CD4-positive, alpha-beta T cell treated with Interleukin-1 beta for 1 hour (primary cell): ENCODE data around the gene PDZD2.
A peak's percentile ranks its signal among the peaks of the same experiment; 100 is the strongest.
"Not testable (repeated sequence)": the region's sequence is repeated elsewhere in the genome, so short reads cannot be mapped to it uniquely, and the experiment has no call there.

ENCODE experiments used
- DNase-seq, 2 donors: peaks; one replicate each; pipeline ENCODE4 v3.0.0-alpha.2; 2020 to 2022

The PDZD2 gene

GRCh38 chr5:31638748-31639418, at the start of gene PDZD2:
PDZD2 (plus strand) TSS chr5:31639131.
- DNase-seq: peak; percentile 70

GRCh38 chr5:31593665-31594064, 45.3 kb upstream of the PDZD2 start:
- no peak for DNase-seq

- no peak for DNase-seq
These were observed 42.6 kb upstream of the PDZD2 start for GRCh38 chr5:31596354-31596753.

GRCh38 chr5:31598640-31599611, 40.0 kb upstream of the PDZD2 start:
- no peak for DNase-seq

GRCh38 chr5:31602305-31602704, 36.6 kb upstream of the PDZD2 start:
- DNase-seq: not testable (repeated sequence)

GRCh38 chr5:31604240-31604639, 34.7 kb upstream of the PDZD2 start:
- no peak for DNase-seq

GRCh38 chr5:31604644-31605043, 34.3 kb upstream of the PDZD2 start:
- no peak for DNase-seq

- DNase-seq: no peak
These were observed 33.0 kb upstream of the PDZD2 start for GRCh38 chr5:31605920-31606319.

- no peak for DNase-seq
These were observed 31.4 kb upstream of the PDZD2 start for GRCh38 chr5:31607546-31607945.

GRCh38 chr5:31611002-31611401, 27.9 kb upstream of the PDZD2 start:
- no peak for DNase-seq

- no peak for DNase-seq
These were observed 25.3 kb upstream of the PDZD2 start for GRCh38 chr5:31613651-31614050.

GRCh38 chr5:31614151-31615020, 24.5 kb upstream of the PDZD2 start:
- DNase-seq: no peak

- no peak for DNase-seq
These were observed 21.1 kb upstream of the PDZD2 start for GRCh38 chr5:31617867-31618266.

GRCh38 chr5:31620026-31620425, 18.9 kb upstream of the PDZD2 start:
- DNase-seq: no peak

GRCh38 chr5:31623249-31623648, 15.7 kb upstream of the PDZD2 start:
- no peak for DNase-seq

- no peak for DNase-seq
These were observed 13.5 kb upstream of the PDZD2 start for GRCh38 chr5:31625394-31625793.

- DNase-seq: no peak
These were observed 12.8 kb upstream of the PDZD2 start for GRCh38 chr5:31626156-31626555.

GRCh38 chr5:31626604-31627234, 12.2 kb upstream of the PDZD2 start:
- no peak for DNase-seq

GRCh38 chr5:31630931-31631330, 8.0 kb upstream of the PDZD2 start:
- DNase-seq: no peak

GRCh38 chr5:31632460-31632859, 6.5 kb upstream of the PDZD2 start:
- no peak for DNase-seq

- no peak for DNase-seq
These were observed 3.5 kb upstream of the PDZD2 start for GRCh38 chr5:31635446-31635845.

- no peak for DNase-seq
These were observed 1.1 kb upstream of the PDZD2 start for GRCh38 chr5:31637851-31638250.

- no peak for DNase-seq
These were observed 586 bp upstream of the PDZD2 start for GRCh38 chr5:31638345-31638744.
